ENCODE results near the gene LRRTM3.

DNA sequence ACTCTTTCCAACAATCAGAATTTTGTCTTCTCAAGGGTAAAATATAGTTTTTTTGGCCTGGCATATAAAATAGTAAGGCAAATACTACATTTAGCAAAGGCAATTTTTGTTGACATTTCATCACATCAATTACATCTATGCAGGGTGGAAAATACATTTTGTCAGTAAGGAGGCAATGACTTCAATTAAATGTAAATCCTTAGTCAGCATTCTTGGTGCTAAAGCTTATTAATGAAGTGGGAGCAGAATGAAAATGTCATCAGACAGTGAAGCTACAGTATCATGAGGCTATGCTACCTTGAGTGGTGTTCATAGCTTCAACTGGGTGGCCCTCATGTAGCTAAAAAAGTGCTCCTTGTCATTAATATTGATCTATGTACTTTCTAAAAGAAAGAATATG lies 8.9 kb downstream of the LRRTM3 start:
- no peak for TF ChIP-seq TEAD4 (IDR thresholded peaks at IDR 0.05; ENCODE audit: borderline replicate concordance, insufficient read depth)
- TF ChIP-seq, protein P1, sequence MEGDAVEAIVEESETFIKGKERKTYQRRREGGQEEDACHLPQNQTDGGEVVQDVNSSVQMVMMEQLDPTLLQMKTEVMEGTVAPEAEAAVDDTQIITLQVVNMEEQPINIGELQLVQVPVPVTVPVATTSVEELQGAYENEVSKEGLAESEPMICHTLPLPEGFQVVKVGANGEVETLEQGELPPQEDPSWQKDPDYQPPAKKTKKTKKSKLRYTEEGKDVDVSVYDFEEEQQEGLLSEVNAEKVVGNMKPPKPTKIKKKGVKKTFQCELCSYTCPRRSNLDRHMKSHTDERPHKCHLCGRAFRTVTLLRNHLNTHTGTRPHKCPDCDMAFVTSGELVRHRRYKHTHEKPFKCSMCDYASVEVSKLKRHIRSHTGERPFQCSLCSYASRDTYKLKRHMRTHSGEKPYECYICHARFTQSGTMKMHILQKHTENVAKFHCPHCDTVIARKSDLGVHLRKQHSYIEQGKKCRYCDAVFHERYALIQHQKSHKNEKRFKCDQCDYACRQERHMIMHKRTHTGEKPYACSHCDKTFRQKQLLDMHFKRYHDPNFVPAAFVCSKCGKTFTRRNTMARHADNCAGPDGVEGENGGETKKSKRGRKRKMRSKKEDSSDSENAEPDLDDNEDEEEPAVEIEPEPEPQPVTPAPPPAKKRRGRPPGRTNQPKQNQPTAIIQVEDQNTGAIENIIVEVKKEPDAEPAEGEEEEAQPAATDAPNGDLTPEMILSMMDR (IDR thresholded peaks at IDR 0.05): no peak
- TF ChIP-seq, protein P2, sequence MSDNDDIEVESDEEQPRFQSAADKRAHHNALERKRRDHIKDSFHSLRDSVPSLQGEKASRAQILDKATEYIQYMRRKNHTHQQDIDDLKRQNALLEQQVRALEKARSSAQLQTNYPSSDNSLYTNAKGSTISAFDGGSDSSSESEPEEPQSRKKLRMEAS (IDR thresholded peaks at IDR 0.05; ENCODE audit: low read depth): no peak
- no peak for TF ChIP-seq YY1 (IDR thresholded peaks at IDR 0.05; ENCODE audit: low read depth)
- TF ChIP-seq TAF1 (IDR thresholded peaks at IDR 0.05; ENCODE audit: borderline replicate concordance, low read depth, low read length): no peak
- TF ChIP-seq EZH2phosphoT487 (IDR thresholded peaks at IDR 0.05; ENCODE audit: borderline replicate concordance, low read depth): no peak
